Right atrium auricular region (tissue), 2 donors: Measurements from ENCODE around the gene LITAFD. TPM values are rescaled to one million over a fixed set of nuclear protein-coding genes. Genes with fewer than 3 reads are reported as not detected.
"Not testable (repeated sequence)": the region's sequence is repeated elsewhere in the genome, so short reads cannot be mapped to it uniquely, and the experiment has no call there.

ENCODE experiments used
- DNase-seq: peaks from one replicate; pipeline ENCODE4 v3.0.0-alpha.2; 2019; ENCODE audit warnings: low spot score
- H3K27ac ChIP-seq, 2 donors: fragments of 200-600 bp; sonication (generic); 1 replicate in 1 of 2; 2 replicates in 1 of 2; pipeline ENCODE4 v1.5.1; 2016 to 2019
- H3K27me3 ChIP-seq, 2 donors: fragments of 200-600 bp; sonication (generic); one replicate each; pipeline versions ENCODE4 v1.5.1 to v1.6.0; 2017 to 2019
- H3K36me3 ChIP-seq: fragments of 200-600 bp; sonication (generic); one replicate; pipeline ENCODE4 v1.5.1; 2016
- H3K4me1 ChIP-seq, 2 donors: fragments of 200-600 bp; sonication (generic); one replicate each; pipeline versions ENCODE4 v1.5.1 to v1.6.0; 2017 to 2019
- H3K4me3 ChIP-seq, 2 donors: fragments of 200-600 bp; sonication (generic); 1 replicate in 1 of 2; 2 replicates in 1 of 2; pipeline ENCODE4 v1.5.1; 2017 to 2019; ENCODE audit warnings: mild to moderate bottlenecking in 1 of 2, moderate library complexity in 1 of 2
- H3K9me3 ChIP-seq, 2 donors: fragments of 200-600 bp; sonication (generic); one replicate each; pipeline ENCODE4 v1.5.1; 2019
- CTCF ChIP-seq, 2 donors: fragments of 200-600 bp; sonication (generic); IDR thresholded peaks; one replicate each; pipeline ENCODE4 v1.5.1; 2019; ENCODE audit warnings: antibody characterized with exemption in 2 of 2
- total RNA-seq, 2 donors: library from RNA; depleted of rRNA; stranded (reverse); fragments of >200 nt; gene quantifications; one replicate each; pipeline ENCODE4 v1.1.0, GENCODE V29; 2016

Gene LITAFD
- total RNA-seq, 2 donors from 2014 or later, result not detected

- Histone ChIP-seq H3K27me3 (no peaks in the 10 kb centered on the region), H3K4me1 (no peaks in the 10 kb centered on the region), H3K9me3 (no peaks in the 10 kb centered on the region), H3K4me3 (no peak overlapping the region), H3K27ac (no peak overlapping the region), H3K36me3 (peaks cover 87% of the 10 kb centered on the region)
- no peak for DNase-seq
- no peak for TF ChIP-seq CTCF (IDR thresholded peaks at IDR 0.05)
These were observed 28.7 kb downstream of the LITAFD start for GRCh38 chr16:8910811-8911210.

- Histone ChIP-seq H3K9me3 (no peaks in the 10 kb centered on the region), H3K36me3 (peaks cover 91% of the 10 kb centered on the region), H3K27me3 (no peaks in the 10 kb centered on the region), H3K4me3 (no peak overlapping the region), H3K27ac (no peak overlapping the region), H3K4me1 (no peaks in the 10 kb centered on the region)
- no peak for DNase-seq
- no peak for TF ChIP-seq CTCF (IDR thresholded peaks at IDR 0.05)
These were observed 30.6 kb downstream of the LITAFD start for GRCh38 chr16:8912793-8913192.

- no peaks in the 10 kb centered on the region for H3K4me1 ChIP-seq
- DNase-seq, result no peak
- peaks cover 91% of the 10 kb centered on the region for H3K36me3 ChIP-seq
- no peak for TF ChIP-seq CTCF (IDR thresholded peaks at IDR 0.05)
- H3K9me3 ChIP-seq, result no peaks in the 10 kb centered on the region
- no peaks in the 10 kb centered on the region for H3K27me3 ChIP-seq
- H3K4me3 ChIP-seq, result no peak overlapping the region
- no peak overlapping the region for H3K27ac ChIP-seq
These were observed 31.9 kb downstream of the LITAFD start for GRCh38 chr16:8914098-8914497.

- H3K36me3 ChIP-seq, result peaks cover 92% of the 10 kb centered on the region
- no peak overlapping the region for H3K27ac ChIP-seq
- no peaks in the 10 kb centered on the region for H3K4me1 ChIP-seq
- no peaks in the 10 kb centered on the region for H3K9me3 ChIP-seq
- H3K4me3 ChIP-seq, result no peak overlapping the region
- DNase-seq, result no peak
- no peaks in the 10 kb centered on the region for H3K27me3 ChIP-seq
- no peak for TF ChIP-seq CTCF (IDR thresholded peaks at IDR 0.05)
These were observed 33.7 kb downstream of the LITAFD start for GRCh38 chr16:8915722-8916301.

- Histone ChIP-seq H3K27me3 (no peaks in the 10 kb centered on the region), H3K9me3 (no peaks in the 10 kb centered on the region), H3K36me3 (peaks cover 92% of the 10 kb centered on the region), H3K27ac (no peak overlapping the region), H3K4me1 (no peaks in the 10 kb centered on the region), H3K4me3 (no peak overlapping the region)
- no peak for TF ChIP-seq CTCF (IDR thresholded peaks at IDR 0.05)
- DNase-seq, result no peak
These were observed 34.5 kb downstream of the LITAFD start for GRCh38 chr16:8916541-8917225.

- not testable (repeated sequence) for H3K27ac ChIP-seq, H3K4me3 ChIP-seq, H3K4me1 ChIP-seq, DNase-seq, H3K27me3 ChIP-seq, H3K9me3 ChIP-seq
- peaks cover 92% of the 10 kb centered on the region for H3K36me3 ChIP-seq
These were observed 35.2 kb downstream of the LITAFD start for GRCh38 chr16:8917336-8917735.
